K562 (cell line): ENCODE data around the gene SMCP. TPM values are rescaled to one million over a fixed set of nuclear protein-coding genes. Genes with fewer than 3 reads are reported as not detected.

Experiments
- ATAC-seq: fragments of 200-7000 bp; cut with Tn5 transposase; 3 replicates; pipeline ENCODE4 v1.9.1; 2020; ENCODE audit warnings: moderate library complexity
- BruUV-seq: library from RNA; stranded (reverse); fragments of 400-500 nt; replicated peaks from 2 replicates; lab custom pipeline; 2021; lab: Mats Ljungman, UMichigan
- CTCF ChIA-PET: fragments of 300-600 bp; formaldehyde crosslinking; extraction: SDS; loops from one replicate; lab custom pipeline; 2021; ENCODE audit warnings: low intra/inter-chr PET ratio; lab: Yijun Ruan, JAX
- POLR2A ChIA-PET: fragments of 300-600, 350-650 bp; sonication (Branson Sonifier 250); formaldehyde crosslinking; extraction: SDS; loops from one replicate; lab custom pipeline; 2021; ENCODE audit warnings: antibody characterized with exemption, inconsistent platforms; lab: Yijun Ruan, JAX
- DNase-seq, 4 experiments: peaks; one replicate each; pipeline versions ENCODE4 v3.0.0 to v3.0.0-alpha.2; 2011 to 2018; ENCODE audit warnings: low spot score in 3 of 4, mixed read lengths in 3 of 4; ENCODE audit errors: extremely low read depth in 1 of 4
- FAIRE-seq: peaks from 2 replicates; lab custom pipeline; 2011; peaks lifted over from hg19 to GRCh38; lab: Jason Lieb, UNC
- H2AFZ ChIP-seq: 2 replicates; pipeline ENCODE4 v1.6.0; 2011; ENCODE audit warnings: low read depth, low read length, control low read depth, inconsistent platforms
- H3K27ac ChIP-seq: fragments of 200-600 bp; 3 replicates; pipeline ENCODE4 v1.8.0; 2011; ENCODE audit warnings: low read depth, mild to moderate bottlenecking, control low read depth, inconsistent platforms, low read length, moderate library complexity, mixed read lengths; ENCODE audit errors: extremely low read depth
- H3K27me3 ChIP-seq, 2 experiments: fragments of 300-600 bp in 1 of 2; 2 replicates in 1 of 2; 3 replicates in 1 of 2; pipeline versions ENCODE4 v1.6.0 to v1.8.0; 2011; ENCODE audit warnings: inconsistent platforms in 2 of 2, low read length in 2 of 2, mild to moderate bottlenecking in 1 of 2, mixed read lengths in 1 of 2, moderate library complexity in 1 of 2; ENCODE audit not compliant: control insufficient read depth in 2 of 2, insufficient read depth in 2 of 2
- H3K36me3 ChIP-seq: fragments of 300-600 bp; 3 replicates; pipeline ENCODE4 v1.8.0; 2011; ENCODE audit warnings: mild to moderate bottlenecking, low read length, inconsistent platforms; ENCODE audit not compliant: control insufficient read depth, insufficient read depth
- H3K4me1 ChIP-seq, 2 experiments: fragments of 200-600 bp in 1 of 2; replicated peaks in 1 of 2; 2 replicates in 1 of 2; 3 replicates in 1 of 2; pipeline versions ENCODE4 v1.5.1 to v1.8.0; 2011; ENCODE audit warnings: inconsistent platforms in 2 of 2, low read length in 2 of 2, mild to moderate bottlenecking in 1 of 2, mixed read lengths in 1 of 2, moderate library complexity in 1 of 2; ENCODE audit not compliant: control insufficient read depth in 2 of 2, insufficient read depth in 2 of 2
- H3K4me2 ChIP-seq: 2 replicates; pipeline ENCODE4 v1.6.1; 2011; ENCODE audit warnings: low read length, control low read depth, inconsistent platforms, mixed read lengths; ENCODE audit not compliant: insufficient read depth
- H3K4me3 ChIP-seq: fragments of 200-600 bp; sonication (generic), shearing (Covaris generic); 2 replicates; pipeline ENCODE4 v1.5.1; 2016; ENCODE audit warnings: control low read depth, inconsistent platforms
- H3K79me2 ChIP-seq: fragments of 200-600 bp; 3 replicates; pipeline ENCODE4 v1.8.0; 2011; ENCODE audit warnings: low read length, inconsistent platforms; ENCODE audit not compliant: control insufficient read depth, insufficient read depth
- H3K9ac ChIP-seq, 2 experiments: 2 replicates each; pipeline versions ENCODE4 v1.6.0 to v1.6.1; 2011; ENCODE audit warnings: low read depth in 2 of 2, low read length in 2 of 2, control low read depth in 1 of 2, inconsistent platforms in 1 of 2, mild to moderate bottlenecking in 1 of 2, mixed read lengths in 1 of 2; ENCODE audit not compliant: insufficient read depth in 1 of 2
- H3K9me1 ChIP-seq: one replicate; pipeline ENCODE4 v1.6.0; 2011; ENCODE audit warnings: inconsistent platforms, mild to moderate bottlenecking, low read length, moderate library complexity; ENCODE audit not compliant: control insufficient read depth, insufficient read depth
- H3K9me3 ChIP-seq: replicated peaks from 2 replicates; pipeline ENCODE4 v1.5.1; 2011; ENCODE audit warnings: low read depth, low read length, inconsistent platforms; ENCODE audit not compliant: control insufficient read depth, insufficient read depth
- H4K20me1 ChIP-seq: replicated peaks from 2 replicates; pipeline ENCODE4 v1.6.1; 2011; ENCODE audit warnings: low read length, inconsistent platforms, mixed read lengths; ENCODE audit not compliant: control insufficient read depth, insufficient read depth
- CBX5 ChIP-seq: IDR thresholded peaks from 2 replicates; pipeline ENCODE4 v1.6.1; 2014; ENCODE audit warnings: low read depth, borderline replicate concordance
- CSDE1 ChIP-seq, 2 experiments: fragments of 450-650 bp; IDR thresholded peaks; 2 replicates each; pipeline ENCODE4 v1.6.1; 2016; ENCODE audit warnings: mild to moderate bottlenecking in 1 of 2
- FOXA3 ChIP-seq, 2 experiments: fragments of 450-650 bp in 1 of 2; sonication (generic) in 1 of 2; formaldehyde crosslinking; IDR thresholded peaks in 1 of 2; conservative IDR thresholded peaks in 1 of 2; 2 replicates each; pipeline versions ENCODE4 v1.4.0 to v1.8.0; 2020 to 2022; ENCODE audit warnings: mild to moderate bottlenecking in 2 of 2, missing genetic modification reagents in 1 of 2
- HNRNPUL1 ChIP-seq: fragments of 200-400 bp; formaldehyde crosslinking; IDR thresholded peaks from 2 replicates; pipeline ENCODE4 v1.6.1; 2017; ENCODE audit warnings: low read length
- SMC3 ChIP-seq: conservative IDR thresholded peaks from 2 replicates; pipeline ENCODE4 v1.6.1; 2011; ENCODE audit warnings: low read depth, low read length, improper control_type of control experiment; ENCODE audit not compliant: insufficient read depth
- TAF9B ChIP-seq: fragments of 450-650 bp; IDR thresholded peaks from 2 replicates; pipeline ENCODE4 v1.6.1; 2018; ENCODE audit warnings: mild to moderate bottlenecking; ENCODE audit not compliant: partially characterized antibody
- TRIM24 ChIP-seq, 2 experiments: fragments of 450-650 bp; IDR thresholded peaks; 2 replicates each; pipeline ENCODE4 v1.6.1; 2016
- ZFX ChIP-seq: sonication (generic); formaldehyde crosslinking; IDR thresholded peaks from 2 replicates; pipeline ENCODE4 v1.8.0; 2022; ENCODE audit warnings: mild to moderate bottlenecking, missing genetic modification reagents, moderate library complexity
- WGBS: fragments of 100-300 bp; shearing (Covaris generic); methylation state at CpG from one replicate; pipeline ENCODE4 v1.1.6; 2016; ENCODE audit warnings: low coverage, mixed read lengths; ENCODE audit not compliant: insufficient coverage; ENCODE audit errors: missing lambda C conversion rate; 5-methylcytosine and 5-hydroxymethylcytosine counted together
- in situ Hi-C: fragments of 300-500 bp; cut with MboI; formaldehyde crosslinking; loops from 4 replicates; pipeline ENCODE4 v1.15.0; 2018; ENCODE audit warnings: inconsistent platforms, mixed read lengths
- intact Hi-C: fragments of 100-400 bp; cut with micrococcal nuclease; formaldehyde crosslinking; loops from 2 replicates; pipeline ENCODE4 v1.14.2; 2022
- polyA plus RNA-seq, 8 experiments: library from polyadenylated mRNA; depleted of rRNA in 4 of 8; stranded (reverse) in 5 of 8; unstranded in 3 of 8; fragments of >200 nt; fragmentation: Nextera tagmentation in 2 of 8; fragmentation: Illumina TruSeq in 1 of 8; extraction: Ambion mirVana in 2 of 8; extraction: Trizol in 1 of 8; gene quantifications; 2 replicates each; pipeline versions ENCODE4 v1.2.1 to v1.2.3, GENCODE V29; 2011 to 2014; ENCODE audit warnings: inconsistent platforms in 1 of 8, missing spikeins in 1 of 8
- total RNA-seq, 7 experiments: library from RNA; depleted of rRNA in 6 of 7; stranded (reverse); fragments of >200 nt in 6 of 7; fragmentation: Illumina TruSeq in 2 of 7; extraction: Trizol in 2 of 7; gene quantifications; 2 replicates each; pipeline versions ENCODE4 v1.2.1 to v1.2.3, GENCODE V29; 2011 to 2021; ENCODE audit warnings: low replicate concordance in 1 of 7
- TF ChIP-seq, protein P1 (sequence below), 2 experiments: fragments of 450-650 bp; formaldehyde crosslinking in 1 of 2; IDR thresholded peaks; 2 replicates each; pipeline versions ENCODE4 v1.4.0 to v1.6.1; 2014 to 2020; ENCODE audit warnings: mild to moderate bottlenecking in 2 of 2, borderline replicate concordance in 1 of 2, low read depth in 1 of 2
- TF ChIP-seq, protein P2 (sequence below), 3 experiments: IDR thresholded peaks in 2 of 3; conservative IDR thresholded peaks in 1 of 3; 2 replicates each; pipeline ENCODE4 v1.5.1; 2011 to 2012; ENCODE audit warnings: low read length in 3 of 3, mild to moderate bottlenecking in 3 of 3, control low read depth in 2 of 3, improper control_type of control experiment in 1 of 3, inconsistent platforms in 1 of 3, low read depth in 1 of 3, mixed read lengths in 1 of 3, moderate library complexity in 1 of 3; ENCODE audit not compliant: insufficient read depth in 2 of 3

SMCP gene
- total and polyA plus RNA-seq, 9 of the 15 experiments (the other 6 are each of a cell fraction or from before 2014, with no cell fraction given): not detected

DNA sequence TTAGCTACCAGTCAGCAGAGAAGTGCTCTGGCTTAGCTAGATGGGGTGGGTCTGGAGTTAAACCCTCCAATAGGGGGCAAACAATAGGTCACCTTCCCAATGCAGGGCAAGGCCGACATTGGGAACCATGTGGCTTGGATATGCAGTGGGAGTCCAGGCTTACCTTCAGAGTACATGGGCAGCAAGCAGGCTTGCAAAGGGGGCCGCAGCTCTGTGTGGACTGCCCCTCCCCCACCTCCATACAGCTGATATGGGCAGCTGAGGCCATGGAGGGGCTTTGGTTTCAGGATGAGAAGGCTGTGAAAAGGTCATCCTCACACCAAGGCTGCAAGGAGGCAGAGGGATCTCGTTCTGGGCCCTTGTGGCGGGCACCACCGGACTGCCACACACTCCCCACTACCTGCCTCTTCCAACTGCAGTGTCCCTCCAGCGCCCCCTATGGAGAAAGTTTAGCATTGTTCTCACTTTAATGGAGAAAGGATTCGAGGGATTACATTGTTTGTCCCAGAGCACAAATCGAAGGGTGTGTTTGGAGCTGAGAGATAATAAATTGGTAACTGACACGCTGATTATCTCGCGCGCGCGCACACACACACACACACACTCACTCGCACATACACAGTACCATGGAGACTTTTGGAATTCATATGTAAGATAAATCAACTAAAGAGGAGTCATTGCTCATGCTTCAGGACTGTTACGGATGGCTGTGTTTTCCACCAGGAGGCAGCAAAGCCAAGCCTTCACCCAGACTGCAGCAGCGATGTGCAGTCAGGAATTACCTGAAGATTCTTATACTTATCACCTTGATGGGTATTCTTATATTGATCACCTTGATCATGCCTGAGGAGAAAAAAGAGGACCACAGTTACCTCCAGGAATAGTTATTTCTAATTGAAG is 7.0 kb upstream of the SMCP start:
- BruUV-seq: no TSS peak
- peak; percentile 27 to 51 (median 27) for DNase-seq
- no peaks in the 10 kb centered on the region for H3K9me1 ChIP-seq
- no peak overlapping the region for H2AFZ ChIP-seq
- no peak for FAIRE-seq
- peak; percentile 90 for ATAC-seq
- 0% methylated on average over 17 of the region's 17 CpGs for WGBS
- H3K9ac ChIP-seq: no peak overlapping the region
- intact Hi-C loops: loop anchor here (2.0 to 10.0 kb wide), 3 partner anchors 162 to 354 kb away; no protein-coding TSS in a partner anchor
- no peaks in the 10 kb centered on the region for H3K36me3 ChIP-seq
- no peak overlapping the region for H3K4me3 ChIP-seq
- no peaks in the 10 kb centered on the region for H3K79me2 ChIP-seq
- CTCF ChIA-PET: interaction anchor here (0.5 to 1.6 kb wide), 7 partner anchors 72 to 368 kb away, joined by 3 to 14 read pairs (median 3); no protein-coding TSS in a partner anchor
- no peaks in the 10 kb centered on the region for H4K20me1 ChIP-seq
- no peak overlapping the region for H3K4me2 ChIP-seq
- in situ Hi-C loops: loop anchor here (10.0 kb wide), 2 partner anchors 324 to 354 kb away; no protein-coding TSS in a partner anchor
- H3K4me1 ChIP-seq: no peaks in the 10 kb centered on the region
- H3K27me3 ChIP-seq: no peaks in the 10 kb centered on the region; a peak in 1 of 5 replicates
- POLR2A ChIA-PET: interaction anchor here (0.6 kb wide), 1 partner anchor 12 kb away, joined by 3 read pairs; no protein-coding TSS in a partner anchor
- H3K27ac ChIP-seq: no peak overlapping the region
- no peaks in the 10 kb centered on the region for H3K9me3 ChIP-seq
- TF ChIP-seq, protein P1, sequence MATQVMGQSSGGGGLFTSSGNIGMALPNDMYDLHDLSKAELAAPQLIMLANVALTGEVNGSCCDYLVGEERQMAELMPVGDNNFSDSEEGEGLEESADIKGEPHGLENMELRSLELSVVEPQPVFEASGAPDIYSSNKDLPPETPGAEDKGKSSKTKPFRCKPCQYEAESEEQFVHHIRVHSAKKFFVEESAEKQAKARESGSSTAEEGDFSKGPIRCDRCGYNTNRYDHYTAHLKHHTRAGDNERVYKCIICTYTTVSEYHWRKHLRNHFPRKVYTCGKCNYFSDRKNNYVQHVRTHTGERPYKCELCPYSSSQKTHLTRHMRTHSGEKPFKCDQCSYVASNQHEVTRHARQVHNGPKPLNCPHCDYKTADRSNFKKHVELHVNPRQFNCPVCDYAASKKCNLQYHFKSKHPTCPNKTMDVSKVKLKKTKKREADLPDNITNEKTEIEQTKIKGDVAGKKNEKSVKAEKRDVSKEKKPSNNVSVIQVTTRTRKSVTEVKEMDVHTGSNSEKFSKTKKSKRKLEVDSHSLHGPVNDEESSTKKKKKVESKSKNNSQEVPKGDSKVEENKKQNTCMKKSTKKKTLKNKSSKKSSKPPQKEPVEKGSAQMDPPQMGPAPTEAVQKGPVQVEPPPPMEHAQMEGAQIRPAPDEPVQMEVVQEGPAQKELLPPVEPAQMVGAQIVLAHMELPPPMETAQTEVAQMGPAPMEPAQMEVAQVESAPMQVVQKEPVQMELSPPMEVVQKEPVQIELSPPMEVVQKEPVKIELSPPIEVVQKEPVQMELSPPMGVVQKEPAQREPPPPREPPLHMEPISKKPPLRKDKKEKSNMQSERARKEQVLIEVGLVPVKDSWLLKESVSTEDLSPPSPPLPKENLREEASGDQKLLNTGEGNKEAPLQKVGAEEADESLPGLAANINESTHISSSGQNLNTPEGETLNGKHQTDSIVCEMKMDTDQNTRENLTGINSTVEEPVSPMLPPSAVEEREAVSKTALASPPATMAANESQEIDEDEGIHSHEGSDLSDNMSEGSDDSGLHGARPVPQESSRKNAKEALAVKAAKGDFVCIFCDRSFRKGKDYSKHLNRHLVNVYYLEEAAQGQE (IDR thresholded peaks at IDR 0.05; ENCODE audit: borderline replicate concordance): peak; percentile 39; the same call in 1 of the 2 replicates
- TF ChIP-seq, protein P1 (CRISPR knock-in tag; IDR thresholded peaks at IDR 0.05; ENCODE audit: low read depth): no peak
- TF ChIP-seq FOXA3 (CRISPR knock-in tag; conservative IDR thresholded peaks at IDR 0.05 in 1 of 2, IDR thresholded peaks at IDR 0.05 in 1 of 2): no peak
- TF ChIP-seq ZFX: no peak
- TF ChIP-seq, protein P2, sequence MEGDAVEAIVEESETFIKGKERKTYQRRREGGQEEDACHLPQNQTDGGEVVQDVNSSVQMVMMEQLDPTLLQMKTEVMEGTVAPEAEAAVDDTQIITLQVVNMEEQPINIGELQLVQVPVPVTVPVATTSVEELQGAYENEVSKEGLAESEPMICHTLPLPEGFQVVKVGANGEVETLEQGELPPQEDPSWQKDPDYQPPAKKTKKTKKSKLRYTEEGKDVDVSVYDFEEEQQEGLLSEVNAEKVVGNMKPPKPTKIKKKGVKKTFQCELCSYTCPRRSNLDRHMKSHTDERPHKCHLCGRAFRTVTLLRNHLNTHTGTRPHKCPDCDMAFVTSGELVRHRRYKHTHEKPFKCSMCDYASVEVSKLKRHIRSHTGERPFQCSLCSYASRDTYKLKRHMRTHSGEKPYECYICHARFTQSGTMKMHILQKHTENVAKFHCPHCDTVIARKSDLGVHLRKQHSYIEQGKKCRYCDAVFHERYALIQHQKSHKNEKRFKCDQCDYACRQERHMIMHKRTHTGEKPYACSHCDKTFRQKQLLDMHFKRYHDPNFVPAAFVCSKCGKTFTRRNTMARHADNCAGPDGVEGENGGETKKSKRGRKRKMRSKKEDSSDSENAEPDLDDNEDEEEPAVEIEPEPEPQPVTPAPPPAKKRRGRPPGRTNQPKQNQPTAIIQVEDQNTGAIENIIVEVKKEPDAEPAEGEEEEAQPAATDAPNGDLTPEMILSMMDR (IDR thresholded peaks at IDR 0.05 in 2 of 3, conservative IDR thresholded peaks at IDR 0.05 in 1 of 3; ENCODE audit: insufficient read depth in 2 of 3, low read depth in 1 of 3, low read length in 3 of 3): peak; percentile 44 to 68 (median 66)
- no peak for TF ChIP-seq CBX5
- peak; percentile 33; the same call in 1 of the 2 replicates for TF ChIP-seq SMC3
- no peak for TF ChIP-seq TAF9B
- TF ChIP-seq HNRNPUL1: no peak
- no peak for TF ChIP-seq CSDE1 (IDR thresholded peaks at IDR 0.05)
- TF ChIP-seq TRIM24 (IDR thresholded peaks at IDR 0.05): no peak
